ENCODE data around the gene CDRT4.

Gene CDRT4

DNA sequence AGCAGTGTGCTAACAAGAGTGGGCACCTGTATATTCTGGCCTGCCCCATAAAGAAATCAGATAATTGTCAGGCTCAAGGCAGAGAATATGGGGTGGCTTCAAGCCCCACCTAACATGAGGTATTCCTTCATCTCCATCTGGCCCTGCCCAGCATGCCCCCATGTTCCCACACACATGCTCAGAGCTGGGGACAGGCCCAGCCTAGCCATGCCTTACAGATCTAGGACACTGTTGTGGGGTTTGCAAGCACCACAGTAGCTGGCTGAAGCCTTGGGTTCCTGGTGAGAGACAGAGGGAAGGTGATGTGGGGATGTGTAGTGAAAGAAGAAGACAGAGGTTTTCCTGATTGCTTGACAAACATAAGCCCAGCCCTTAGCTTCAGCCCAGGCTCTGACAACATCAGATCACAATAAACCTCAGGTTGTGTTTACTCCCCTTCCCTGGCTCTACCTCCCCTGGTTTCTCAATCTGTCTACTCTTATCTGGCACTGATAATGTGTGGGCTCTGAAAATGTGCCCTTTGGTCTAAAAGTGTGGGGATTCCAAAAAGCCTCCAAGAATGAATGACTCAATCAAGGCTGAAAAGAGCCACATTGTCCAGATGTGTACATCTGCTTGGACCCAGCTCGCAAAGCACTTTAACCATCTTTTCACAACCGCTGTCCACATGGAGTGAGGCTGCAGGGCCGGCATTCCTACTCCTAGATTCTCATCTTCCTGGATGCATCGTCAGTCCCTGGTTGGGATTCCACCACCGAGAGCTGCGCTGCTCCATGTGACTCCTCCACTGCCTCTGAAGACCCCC is 34.4 kb downstream of the CDRT4 start:
- no peak for DNase-seq (ENCODE audit: low read depth in 2 of 3, low spot score in 1 of 3)

DNA sequence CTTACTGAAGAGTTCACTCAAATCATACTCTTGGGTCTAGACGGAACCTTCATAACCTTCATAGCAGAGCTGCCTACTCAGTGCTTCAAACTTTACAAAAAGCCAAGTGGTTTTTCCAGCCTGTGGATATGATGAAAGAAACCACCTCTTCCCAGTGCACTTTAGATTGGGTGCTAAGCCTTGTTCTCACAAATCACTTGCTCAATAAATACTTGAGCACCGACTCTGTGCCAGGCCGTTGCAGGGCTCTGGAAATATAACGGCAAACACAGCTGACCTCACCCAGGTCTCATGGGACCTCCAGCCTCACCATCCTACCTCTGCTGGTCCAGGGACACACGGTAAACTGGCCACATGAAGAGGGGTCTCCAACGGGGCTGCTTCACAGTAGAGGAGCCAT is 35.7 kb downstream of the CDRT4 start:
- no peak for DNase-seq (ENCODE audit: low read depth in 2 of 3, low spot score in 1 of 3)

DNA sequence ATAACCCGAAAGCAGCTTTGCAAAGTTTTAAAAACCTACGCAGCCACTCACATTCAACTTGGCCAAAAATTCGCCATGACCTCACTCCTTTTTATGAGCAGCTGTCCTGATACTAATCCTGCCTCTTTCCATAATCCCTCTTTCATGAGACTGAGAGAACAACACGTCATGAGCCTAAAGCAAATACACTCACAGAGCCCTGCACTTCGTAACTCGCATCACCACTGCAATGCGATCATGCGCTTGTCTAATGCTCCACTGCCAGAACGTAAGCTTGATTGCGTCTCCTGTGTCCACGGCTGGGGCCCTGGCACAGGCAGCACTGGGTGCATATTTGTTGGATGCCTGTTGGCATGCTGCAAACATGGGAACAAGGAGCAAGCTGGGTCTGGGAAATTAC is 36.2 kb downstream of the CDRT4 start:
- DNase-seq (ENCODE audit: low read depth in 2 of 3, low spot score in 1 of 3): no peak

DNA sequence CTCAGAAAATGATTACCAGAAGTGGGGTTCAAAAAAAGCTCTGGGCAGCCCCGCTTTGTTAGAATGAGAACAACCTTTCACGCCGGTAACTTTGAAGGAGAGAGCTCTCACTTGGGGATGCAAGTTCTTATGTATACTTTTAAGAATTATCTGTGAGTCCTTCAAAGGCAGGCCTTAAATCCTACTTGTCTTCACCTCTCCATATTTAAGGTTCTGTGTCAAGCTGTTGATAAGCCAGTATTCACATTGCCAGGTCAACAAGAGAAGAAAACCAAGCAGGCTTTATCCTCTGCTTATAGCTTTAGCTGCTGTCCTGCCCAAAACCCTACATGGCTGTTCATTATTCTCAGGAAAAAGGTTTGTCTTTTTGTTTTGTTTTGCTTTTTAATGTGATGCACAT is 42.9 kb downstream of the CDRT4 start:
- DNase-seq (ENCODE audit: low read depth in 2 of 3, low spot score in 1 of 3): no peak

DNA sequence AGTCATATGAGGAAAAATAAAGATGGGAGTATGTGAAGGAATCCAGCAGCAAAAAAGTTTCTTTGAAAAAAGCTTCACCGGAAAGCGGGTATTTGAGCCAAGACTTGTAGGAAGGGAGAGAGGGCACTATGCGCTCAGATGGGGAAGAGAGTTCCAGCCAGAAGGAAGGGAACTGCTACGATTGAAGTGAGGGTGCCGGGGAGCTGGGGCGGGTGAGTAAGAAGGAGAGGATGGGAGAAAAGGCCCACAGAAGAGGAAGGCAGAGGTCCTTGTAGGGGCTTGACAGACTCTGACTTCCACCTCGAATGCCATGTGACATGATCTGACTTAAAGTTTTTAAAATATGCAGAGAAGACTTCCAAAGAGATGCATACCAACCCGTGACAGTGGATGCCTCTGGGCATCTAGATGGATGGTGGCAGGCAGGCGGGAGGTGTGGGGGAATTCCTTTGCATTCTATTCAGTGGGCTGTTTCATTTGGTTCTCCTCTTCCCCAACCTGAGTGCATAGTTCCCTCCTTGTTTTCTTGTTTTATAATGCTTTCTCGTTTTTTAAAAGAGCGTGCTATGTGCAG is 44.9 kb downstream of the CDRT4 start:
- no peak for DNase-seq (ENCODE audit: low read depth in 2 of 3, low spot score in 1 of 3)

DNA sequence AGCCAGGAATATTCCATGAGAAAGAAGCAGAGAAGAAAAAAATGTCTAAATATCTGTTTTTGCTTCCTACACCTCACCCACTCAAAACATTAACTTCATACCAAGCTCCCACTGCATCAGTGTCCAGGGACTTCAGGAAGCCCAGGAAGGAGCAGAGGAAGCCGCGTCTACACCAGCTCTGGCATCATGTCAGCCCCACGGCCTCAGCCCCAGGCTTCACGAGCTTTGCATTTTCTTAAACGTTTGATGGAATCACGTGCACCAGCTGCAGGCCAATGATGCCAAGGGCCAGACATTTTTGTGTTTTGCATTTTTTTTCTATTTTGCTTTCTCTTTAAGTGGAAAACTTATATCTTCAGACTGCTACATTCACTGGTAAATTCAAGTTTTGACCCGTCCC is 48.6 kb downstream of the CDRT4 start:
- no peak for DNase-seq (ENCODE audit: low read depth in 2 of 3, low spot score in 1 of 3)

DNA sequence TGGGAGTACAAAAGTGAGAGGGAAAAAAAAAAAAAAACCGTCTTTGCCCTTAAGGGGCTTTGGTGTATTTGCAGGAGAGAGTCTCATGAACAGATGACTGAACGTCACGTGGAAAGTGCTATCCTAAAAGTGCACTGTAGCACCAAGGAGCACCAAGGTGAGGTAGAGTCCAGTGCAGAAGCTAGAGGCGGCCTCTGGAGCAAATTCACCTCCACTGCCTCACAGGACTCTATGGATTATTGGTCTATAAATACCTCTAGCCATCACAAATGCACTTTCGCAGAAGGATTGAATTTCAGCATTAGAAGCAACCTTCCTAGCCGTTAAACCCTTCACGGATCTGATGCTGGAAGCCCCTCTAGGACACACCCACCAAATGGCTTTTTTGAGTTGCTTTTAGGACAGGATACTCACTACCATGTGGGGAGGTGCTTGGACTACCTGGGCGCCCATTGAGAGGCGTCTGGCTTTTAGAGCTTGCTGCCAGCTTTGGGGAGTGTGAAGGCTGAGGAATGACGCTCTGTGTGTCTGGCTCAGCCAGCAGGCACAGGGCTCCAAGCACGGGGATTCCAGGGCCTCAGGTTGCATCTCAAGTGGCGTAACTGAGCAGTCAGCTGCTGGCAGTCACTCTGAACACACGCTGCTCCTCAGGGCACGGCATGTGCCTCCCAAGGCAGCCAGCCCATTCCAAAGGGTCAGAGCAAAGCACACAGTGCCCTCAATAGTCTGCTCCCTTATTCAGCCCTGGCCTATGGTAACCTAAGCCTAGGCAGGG is 52.7 kb downstream of the CDRT4 start:
- DNase-seq (ENCODE audit: low read depth in 2 of 3, low spot score in 1 of 3): no peak

DNA sequence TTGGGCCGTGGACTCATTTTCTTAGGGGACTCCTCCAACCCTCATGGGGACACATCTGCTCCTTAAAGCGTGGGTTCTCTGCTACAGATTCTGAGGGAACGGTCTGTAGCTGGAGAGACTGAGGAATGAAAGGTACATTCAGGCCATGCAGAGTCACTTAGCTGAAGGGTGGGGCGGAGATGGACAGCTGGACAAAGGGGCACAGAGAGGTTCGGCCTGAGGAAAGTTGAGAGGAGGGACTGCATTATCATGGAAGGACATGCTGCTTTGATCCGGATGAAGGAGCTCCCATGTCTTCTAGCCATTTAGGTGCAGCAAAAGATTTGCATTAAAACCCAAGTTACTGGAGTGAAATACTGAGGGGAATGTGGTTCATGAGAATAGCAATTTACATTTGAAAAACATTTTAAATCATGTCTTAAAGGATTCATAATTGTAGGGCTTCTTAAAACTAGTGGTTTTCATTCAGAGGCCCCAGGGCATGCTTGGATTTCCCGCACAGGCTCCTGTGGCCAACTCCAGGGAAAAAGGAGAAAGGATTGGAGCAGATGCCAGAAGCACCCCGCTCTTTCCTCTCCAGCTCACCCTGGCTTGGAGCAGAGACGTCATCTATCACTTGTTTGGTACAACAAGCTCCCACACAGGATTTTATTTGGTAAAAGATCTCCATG is 54.2 kb downstream of the CDRT4 start:
- DNase-seq (ENCODE audit: low read depth in 2 of 3, low spot score in 1 of 3): no peak

DNA sequence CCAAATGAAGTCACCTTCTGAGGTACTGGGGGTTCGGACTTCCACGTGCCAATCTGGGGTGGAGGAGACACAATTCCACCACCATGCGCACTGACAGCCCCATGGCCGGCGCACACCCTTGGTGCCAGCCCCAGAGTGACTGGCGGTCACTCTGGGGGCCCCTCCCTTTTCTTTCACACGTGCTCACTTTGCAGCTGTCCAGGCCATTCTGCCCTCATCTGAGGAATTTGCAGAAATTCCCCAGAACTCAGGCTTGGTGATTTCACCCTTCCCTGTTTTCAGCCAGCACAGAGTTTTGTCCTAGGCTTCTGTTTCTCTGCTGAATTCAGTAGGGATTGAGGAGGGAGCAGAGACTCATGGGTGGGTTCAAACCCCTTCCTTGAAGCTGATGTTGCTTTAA is 54.8 kb downstream of the CDRT4 start:
- no peak for DNase-seq (ENCODE audit: low read depth in 2 of 3, low spot score in 1 of 3)

DNA sequence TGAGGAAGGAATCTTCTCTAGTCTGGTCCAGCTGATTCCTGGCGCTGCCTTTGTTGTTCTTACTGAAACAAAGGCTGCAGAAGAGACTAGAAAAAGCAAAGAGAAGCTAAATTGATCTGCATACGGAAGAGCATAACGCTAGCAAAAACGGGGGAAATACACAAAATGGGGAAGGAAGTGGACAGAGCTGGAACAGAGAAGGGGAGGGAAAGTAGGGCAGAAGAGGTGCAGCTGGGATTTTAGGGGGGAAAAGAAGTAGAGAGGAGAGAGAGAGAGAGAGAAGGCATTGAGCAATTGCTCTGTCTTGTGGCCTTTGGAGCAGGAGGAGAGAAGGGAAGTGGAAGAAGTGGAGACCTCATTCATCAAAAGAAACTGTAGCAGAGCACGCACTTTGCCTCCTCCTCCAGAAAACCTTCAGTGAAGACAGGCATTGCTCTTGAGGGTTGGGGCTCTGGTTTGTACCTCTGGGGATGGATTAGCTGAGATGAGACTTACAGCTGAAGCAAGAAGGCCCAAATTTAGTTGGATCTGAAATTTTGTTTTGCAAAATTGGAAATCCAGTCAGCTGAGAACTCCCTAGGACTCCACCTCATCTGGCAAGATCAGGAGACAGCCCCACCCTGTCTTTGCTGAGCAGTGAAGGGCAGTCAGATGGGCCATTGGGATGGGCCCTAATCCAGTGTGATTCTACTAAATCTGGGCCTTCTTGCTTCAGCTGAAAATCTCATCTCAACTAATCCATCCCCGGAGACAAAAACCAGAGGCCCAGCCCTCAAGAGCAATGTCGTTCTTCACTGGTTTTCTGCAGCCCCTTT is 55.8 kb downstream of the CDRT4 start:
- no peak for DNase-seq (ENCODE audit: low read depth in 2 of 3, low spot score in 1 of 3)

DNA sequence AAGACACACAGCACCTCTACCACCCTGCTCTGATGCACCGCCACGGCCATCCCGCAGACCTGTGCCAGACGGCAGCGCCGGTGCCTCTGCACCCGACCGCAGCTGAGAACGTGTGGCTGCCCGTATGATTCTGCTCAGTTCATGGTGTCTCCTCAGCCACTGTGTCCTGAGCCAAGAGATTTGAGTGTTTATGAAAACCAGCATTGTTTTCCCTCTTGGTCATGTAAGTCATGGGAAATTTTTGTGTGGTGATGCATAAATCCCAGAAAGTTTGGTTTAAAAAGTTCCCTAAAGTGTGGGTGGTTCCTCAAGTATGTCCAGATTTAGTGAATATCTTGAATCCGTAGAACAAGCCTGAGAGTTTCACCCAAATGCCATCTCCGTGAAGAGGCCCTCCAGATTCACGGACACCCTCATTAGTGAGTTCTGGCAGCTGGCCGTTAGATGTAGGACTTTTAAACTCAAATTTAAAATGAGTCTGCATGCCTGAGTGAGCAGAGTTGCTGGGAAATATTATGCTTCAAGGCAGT is 57.6 kb downstream of the CDRT4 start:
- no peak for DNase-seq (ENCODE audit: low read depth in 2 of 3, low spot score in 1 of 3)

DNA sequence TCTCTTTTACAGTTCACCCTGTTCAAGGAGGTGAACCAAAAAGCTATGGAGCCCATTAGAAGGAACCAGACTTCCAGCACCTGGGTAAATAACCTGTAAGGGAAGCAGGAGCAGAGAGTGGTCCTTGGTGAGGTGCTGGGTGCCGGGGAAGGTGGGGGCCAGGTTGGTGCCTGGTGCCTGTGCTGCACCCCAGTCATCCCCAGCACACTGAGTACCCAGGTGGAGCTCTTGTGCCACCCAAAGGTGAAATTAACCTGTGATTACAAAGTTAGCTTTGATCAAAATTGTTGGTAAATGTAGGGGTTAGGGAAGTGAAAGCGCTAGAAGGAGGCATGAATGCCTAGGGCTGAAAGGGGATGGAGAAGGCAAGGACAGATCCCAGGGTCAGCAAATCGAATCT is 58.6 kb downstream of the CDRT4 start:
- no peak for DNase-seq (ENCODE audit: low read depth in 2 of 3, low spot score in 1 of 3)

DNA sequence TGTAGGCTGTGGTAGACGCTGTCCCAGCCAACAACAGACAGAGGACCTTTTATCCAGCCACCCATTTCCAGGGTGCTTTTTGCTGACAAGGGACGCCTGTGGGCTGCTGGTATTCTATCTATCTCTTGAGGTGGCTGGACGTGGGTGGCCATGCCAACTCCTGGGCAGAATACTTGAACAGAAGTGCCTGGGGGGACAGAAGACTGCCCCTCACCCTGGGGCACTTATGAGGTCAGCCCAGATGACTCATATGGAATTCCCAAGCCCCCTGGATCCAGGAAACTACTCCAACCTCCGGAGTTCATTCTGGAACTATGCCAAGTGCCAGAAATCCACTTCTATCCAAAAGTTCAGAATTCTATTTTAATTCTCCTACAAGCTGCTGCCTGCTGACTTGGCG is 61.3 kb downstream of the CDRT4 start:
- no peak for DNase-seq (ENCODE audit: low read depth in 2 of 3, low spot score in 1 of 3)

DNA sequence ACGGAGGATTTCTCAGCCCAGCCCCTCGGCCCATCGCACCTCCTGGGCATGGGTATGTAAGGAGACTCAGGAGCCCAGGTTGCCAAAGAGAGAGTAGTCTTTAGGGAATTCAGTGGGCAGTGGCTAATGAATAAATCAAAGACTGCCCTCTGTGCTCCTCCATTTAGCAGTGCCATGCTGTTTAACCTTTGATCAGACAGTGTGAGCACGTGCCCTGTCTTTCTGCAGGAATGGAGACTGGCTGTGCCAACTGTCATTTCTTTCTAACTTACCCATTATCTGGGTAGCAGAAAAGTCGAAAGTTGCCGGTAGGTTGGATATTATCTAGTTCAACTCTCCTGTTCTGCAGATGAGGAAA is 62.4 kb downstream of the CDRT4 start:
- DNase-seq (ENCODE audit: low read depth in 2 of 3, low spot score in 1 of 3): no peak

DNA sequence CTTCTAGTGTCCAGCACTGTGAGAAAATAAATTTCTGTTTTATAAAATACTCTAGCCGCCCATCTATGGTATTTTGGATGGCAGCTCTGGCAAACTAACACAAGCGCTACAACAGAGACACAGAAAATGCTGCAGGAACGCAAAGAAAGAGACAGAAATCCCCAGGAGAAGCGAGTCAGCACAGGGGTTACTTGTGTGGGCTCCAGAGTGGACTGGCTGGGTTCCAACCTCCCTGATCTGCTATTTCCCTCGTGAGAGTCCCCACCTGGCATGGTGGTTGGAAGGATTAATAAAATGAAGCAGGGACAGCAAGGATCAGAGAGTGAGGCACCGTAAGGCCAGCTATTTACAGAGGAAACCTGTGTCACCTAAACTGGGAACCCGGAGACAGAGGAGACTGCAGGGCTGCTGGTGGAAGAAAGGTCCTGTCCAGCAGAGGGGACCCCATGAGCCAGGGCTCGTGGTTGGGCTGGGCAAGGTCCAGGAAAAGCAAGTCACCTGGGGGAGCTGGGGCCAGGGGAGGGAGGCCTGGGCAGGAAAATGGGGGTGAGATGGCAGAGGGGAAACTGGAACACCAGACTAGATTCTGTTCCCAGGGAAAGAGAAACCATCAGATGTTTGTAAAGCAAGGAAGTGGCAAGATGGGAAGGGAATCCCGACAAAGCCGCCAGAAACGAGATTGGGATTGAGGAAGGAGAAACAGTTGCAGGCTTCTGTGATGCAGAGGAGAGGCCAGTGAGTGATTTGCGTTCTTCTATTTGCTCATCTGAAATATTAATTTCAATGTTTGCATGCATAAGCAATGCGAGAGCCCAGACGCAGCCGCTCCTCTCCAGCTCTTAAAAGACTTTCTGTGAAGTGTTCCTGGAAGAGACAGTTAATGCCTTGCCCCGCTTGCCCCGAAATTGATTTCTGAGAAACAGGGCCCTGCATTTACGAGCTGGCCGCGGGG is 63.0 kb downstream of the CDRT4 start:
- DNase-seq (ENCODE audit: low read depth in 2 of 3, low spot score in 1 of 3): no peak

DNA sequence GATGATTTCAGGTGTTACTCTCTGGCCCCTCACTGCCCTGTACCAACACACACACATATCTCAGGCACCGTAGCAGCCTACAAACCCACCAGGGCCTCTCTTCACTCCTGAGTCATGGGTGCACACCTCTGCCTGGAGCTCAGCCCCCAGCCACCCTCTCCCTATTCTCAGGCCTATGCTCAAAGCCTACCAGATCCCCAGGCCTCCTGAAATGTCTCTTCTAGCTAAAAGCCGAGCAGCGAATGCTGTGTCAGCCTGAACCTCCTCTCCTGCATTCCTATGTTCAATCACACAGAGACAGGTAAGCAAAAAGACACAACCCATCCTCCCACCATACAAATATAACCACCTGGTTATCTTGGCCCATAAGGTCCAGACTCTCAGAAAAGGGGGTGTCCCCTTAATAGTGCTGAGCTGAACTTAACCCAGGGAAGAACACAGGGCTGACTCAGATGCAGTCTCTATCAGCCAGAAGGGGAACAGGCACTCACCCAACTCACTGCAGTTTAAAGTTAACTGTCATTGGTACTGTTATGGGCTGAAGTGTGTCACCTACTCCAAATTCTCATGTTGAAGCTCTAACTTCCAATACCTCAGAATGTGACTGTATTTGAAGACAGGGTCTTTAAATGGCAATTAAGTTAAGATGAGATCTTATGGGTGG is 64.0 kb downstream of the CDRT4 start:
- DNase-seq (ENCODE audit: low read depth in 2 of 3, low spot score in 1 of 3): no peak

DNA sequence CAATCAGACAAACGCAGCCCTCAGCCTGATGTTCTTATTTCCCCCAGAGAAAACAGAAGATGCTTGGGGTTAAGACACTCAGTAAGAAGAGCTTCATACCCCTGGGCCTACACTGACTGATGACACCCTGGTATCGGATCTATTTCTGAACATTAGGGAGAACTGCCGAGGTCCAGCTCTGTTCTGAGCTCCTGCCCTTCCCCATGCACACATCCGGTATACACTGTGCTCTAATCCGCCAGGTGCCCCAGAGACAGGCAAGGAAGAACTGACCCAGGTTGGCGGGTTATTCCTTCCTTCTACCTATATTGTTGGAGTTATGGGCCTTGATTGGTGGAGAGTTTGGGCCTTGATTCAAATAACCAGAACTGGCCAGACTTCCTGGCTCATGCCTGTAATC is 68.0 kb downstream of the CDRT4 start:
- DNase-seq (ENCODE audit: low read depth in 2 of 3, low spot score in 1 of 3): no peak

DNA sequence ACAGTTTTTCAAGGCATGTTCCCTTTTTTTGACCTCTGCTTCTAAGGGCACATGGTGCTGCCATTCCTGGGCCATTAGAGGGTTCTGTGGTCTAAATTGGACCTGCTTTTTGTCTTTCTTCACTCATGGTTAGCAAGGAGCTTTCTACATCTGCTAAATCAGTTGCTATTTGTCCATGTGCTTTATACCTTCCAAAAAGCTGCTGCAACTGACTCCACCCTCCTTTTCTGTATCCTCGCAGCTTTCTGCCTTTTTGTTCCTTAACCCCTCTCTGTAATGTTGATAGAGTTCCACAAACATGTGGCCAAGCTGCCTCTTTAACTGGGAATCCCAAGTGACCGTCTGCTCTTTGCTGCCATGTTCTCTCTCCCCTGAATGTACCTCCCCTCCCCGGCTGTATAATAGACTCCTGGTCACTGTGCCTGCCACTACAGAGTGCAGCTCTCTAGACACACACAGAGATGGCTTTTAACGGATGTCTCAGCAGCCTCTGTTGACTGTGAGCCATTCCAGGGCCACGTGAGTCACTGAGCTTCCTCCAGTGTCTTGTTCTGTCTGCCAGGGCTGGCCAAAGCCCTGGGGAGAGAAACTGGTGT is 68.6 kb downstream of the CDRT4 start:
- DNase-seq (ENCODE audit: low read depth in 2 of 3, low spot score in 1 of 3): no peak

DNA sequence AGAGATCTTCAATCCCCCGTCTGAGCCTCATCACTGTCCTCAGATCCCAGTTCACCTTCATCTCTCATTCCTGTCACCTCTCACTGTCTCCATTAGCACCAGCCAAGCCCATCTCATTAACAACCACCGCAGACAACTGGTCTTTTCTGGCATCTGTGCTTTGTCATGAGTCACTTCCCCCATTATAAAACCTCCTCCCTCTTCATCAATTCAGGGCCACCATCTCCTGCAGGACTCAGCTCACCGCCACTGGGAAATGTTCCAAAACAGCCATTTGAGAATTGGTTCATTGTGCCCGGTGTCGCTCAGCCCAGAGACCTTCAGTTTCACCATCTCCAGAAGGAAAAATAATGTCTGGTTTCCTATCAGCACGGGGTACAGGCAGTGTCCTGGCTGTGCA is 69.1 kb downstream of the CDRT4 start:
- DNase-seq (ENCODE audit: low read depth in 2 of 3, low spot score in 1 of 3): no peak
